Panc1 (cell line): Measurements from ENCODE around the gene NTM. TPM values are rescaled to one million over a fixed set of nuclear protein-coding genes. Genes with fewer than 3 reads are reported as not detected.

Experiments
- ATAC-seq: fragments of 200-7000 bp; cut with Tn5 transposase; 2 replicates; pipeline ENCODE4 v1.9.1; 2020; ENCODE audit warnings: mild to moderate bottlenecking, moderate library complexity
- BruUV-seq: library from RNA; stranded (reverse); fragments of 400-500 nt; replicated peaks from 2 replicates; lab custom pipeline; 2021; lab: Mats Ljungman, UMichigan
- CTCF ChIA-PET: fragments of 300-600 bp; sonication (Branson Sonifier 250); formaldehyde crosslinking; loops from one replicate; lab custom pipeline; 2022; ENCODE audit warnings: antibody characterized with exemption; lab: Charles Lee
- POLR2A ChIA-PET: fragments of 300-600 bp; sonication (Branson Sonifier 250); formaldehyde crosslinking; loops from one replicate; lab custom pipeline; 2022; ENCODE audit warnings: antibody characterized with exemption; lab: Charles Lee
- DNase-seq: peaks from one replicate; pipeline ENCODE4 v3.0.0-alpha.2; 2010; ENCODE audit warnings: low read depth, low spot score
- H3K27ac ChIP-seq: 2 replicates; pipeline ENCODE4 v1.5.1; 2011; ENCODE audit warnings: mild to moderate bottlenecking, low read length, inconsistent platforms
- H3K27me3 ChIP-seq: fragments of 200-500 bp; sonication (Bioruptor generic); 2 replicates; pipeline ENCODE4 v1.6.0; 2014; ENCODE audit warnings: low read length, inconsistent platforms; ENCODE audit not compliant: control insufficient read depth, insufficient read depth
- H3K36me3 ChIP-seq: fragments of 200-500 bp; sonication (Bioruptor generic); 2 replicates; pipeline ENCODE4 v1.5.1; 2014; ENCODE audit warnings: inconsistent platforms, mild to moderate bottlenecking, low read length, moderate library complexity; ENCODE audit not compliant: control insufficient read depth, insufficient read depth
- H3K4me1 ChIP-seq: 2 replicates; pipeline ENCODE4 v1.5.1; 2011; ENCODE audit warnings: inconsistent platforms, mild to moderate bottlenecking, low read length, moderate library complexity; ENCODE audit not compliant: control insufficient read depth, insufficient read depth
- H3K4me3 ChIP-seq, 2 experiments: 2 replicates each; pipeline ENCODE4 v1.5.1; 2011 to 2012; ENCODE audit warnings: low read depth in 2 of 2, low read length in 2 of 2, mild to moderate bottlenecking in 2 of 2, inconsistent platforms in 1 of 2, moderate library complexity in 1 of 2
- H3K9me3 ChIP-seq: fragments of 200-500 bp; sonication (Bioruptor generic); 2 replicates; pipeline ENCODE4 v1.5.1; 2014; ENCODE audit warnings: low read depth, mild to moderate bottlenecking, inconsistent platforms, low read length, moderate library complexity; ENCODE audit not compliant: control insufficient read depth, insufficient read depth
- CTCF ChIP-seq: fragments of 450-650 bp; IDR thresholded peaks from 2 replicates; pipeline ENCODE4 v1.5.1; 2017; ENCODE audit warnings: mild to moderate bottlenecking
- POLR2AphosphoS5 ChIP-seq: IDR thresholded peaks from 2 replicates; pipeline ENCODE4 v1.6.1; 2012; ENCODE audit warnings: mild to moderate bottlenecking, low read depth, low read length, moderate library complexity
- REST ChIP-seq, 2 experiments: IDR thresholded peaks; 2 replicates each; pipeline ENCODE4 v1.6.1; 2011 to 2012; ENCODE audit warnings: low read depth in 2 of 2, control low read depth in 1 of 2, low read length in 1 of 2, mild to moderate bottlenecking in 1 of 2, moderate library complexity in 1 of 2; ENCODE audit not compliant: insufficient read depth in 1 of 2
- SIN3A ChIP-seq: IDR thresholded peaks from 2 replicates; pipeline ENCODE4 v1.6.1; 2012; ENCODE audit warnings: low read depth, mild to moderate bottlenecking, low read length, moderate library complexity, borderline replicate concordance; ENCODE audit not compliant: insufficient read depth
- TCF7L2 ChIP-seq: IDR thresholded peaks from 2 replicates; pipeline ENCODE4 v1.6.1; 2011; ENCODE audit warnings: mild to moderate bottlenecking, low read depth, low read length, inconsistent platforms
- in situ Hi-C: cut with HindIII; loops from 2 replicates; pipeline ENCODE4 v1.10.0; 2016; ENCODE audit warnings: low sequenced_read_pairs, low pct_unique_long_range_greater_than_20kb
- intact Hi-C: fragments of 100-400 bp; cut with micrococcal nuclease; formaldehyde crosslinking; loops from one replicate; pipeline ENCODE4 v1.10.0; 2022; ENCODE audit not compliant: unreplicated experiment
- total RNA-seq: library from RNA; stranded (reverse); gene quantifications from one replicate; pipeline ENCODE4 v1.2.1, GENCODE V29; 2021; ENCODE audit not compliant: unreplicated experiment

The NTM gene
- total RNA-seq, 1 experiment from 2014 or later: 0.10 TPM

- H3K27ac ChIP-seq: no peak overlapping the region
- intact Hi-C loops: no loop called here
- BruUV-seq: no TSS peak
- no peak overlapping the region for H3K4me3 ChIP-seq
- no peaks in the 10 kb centered on the region; the same call in 1 of the 2 replicates for H3K27me3 ChIP-seq
- ATAC-seq: no peak
- no peaks in the 10 kb centered on the region for H3K9me3 ChIP-seq
- in situ Hi-C loops: no loop called here
- no peak for DNase-seq
- POLR2A ChIA-PET: no interaction called here
- TF ChIP-seq SIN3A: no peak
- no peak for TF ChIP-seq TCF7L2
- no peak for TF ChIP-seq POLR2AphosphoS5
- no peak for TF ChIP-seq REST (IDR thresholded peaks at IDR 0.05; ENCODE audit: insufficient read depth in 1 of 2, low read depth in 2 of 2, low read length in 1 of 2)
- TF ChIP-seq CTCF: no peak
- no peaks in the 10 kb centered on the region for H3K4me1 ChIP-seq
- no peaks in the 10 kb centered on the region for H3K36me3 ChIP-seq
- CTCF ChIA-PET: no interaction called here
Observed at GRCh38 chr11:131356206-131356605, 14.2 kb upstream of the NTM start.

GRCh38 chr11:131365329-131365930, 5.0 kb upstream of the NTM start:
- intact Hi-C loops (no loop called here), in situ Hi-C loops (no loop called here)
- Histone ChIP-seq H3K27ac (no peak overlapping the region), H3K4me3 (no peak overlapping the region), H3K4me1 (no peaks in the 10 kb centered on the region), H3K9me3 (no peaks in the 10 kb centered on the region), H3K36me3 (no peaks in the 10 kb centered on the region), H3K27me3 (peaks cover 5% of the 10 kb centered on the region)
- DNase-seq (no peak), ATAC-seq (no peak)
- TF ChIP-seq CTCF: no peak
- TF ChIP-seq TCF7L2: no peak
- no peak for TF ChIP-seq SIN3A
- no peak for TF ChIP-seq POLR2AphosphoS5
- TF ChIP-seq REST (IDR thresholded peaks at IDR 0.05; ENCODE audit: insufficient read depth in 1 of 2, low read depth in 2 of 2, low read length in 1 of 2): no peak
- BruUV-seq: no TSS peak
- ChIA-PET POLR2A (no interaction called here), CTCF (no interaction called here)
